NCI-H460 (cell line): ENCODE results near the gene HOXD13. TPM values are rescaled to one million over a fixed set of nuclear protein-coding genes. Genes with fewer than 3 reads are reported as not detected.

Source experiments
- DNase-seq: peaks from one replicate; pipeline ENCODE4 v3.0.0-alpha.2; 2016; ENCODE audit warnings: low read depth; ENCODE audit errors: extremely low read depth
- total RNA-seq: library from RNA; depleted of rRNA; stranded (reverse); fragments of >200 nt; shearing (Covaris generic); gene quantifications from 2 replicates; pipeline ENCODE4 v1.2.3, GENCODE V29; 2014

The HOXD13 gene
- total RNA-seq, 1 experiment from 2014 or later: 4.7 TPM

GRCh38 chr2:176080540-176081375, 11.8 kb upstream of the HOXD13 start:
- DNase-seq: peak; percentile 8

GRCh38 chr2:176081376-176081836, 11.1 kb upstream of the HOXD13 start:
- DNase-seq: no peak

- no peak for DNase-seq
Observed at GRCh38 chr2:176081837-176082524, 10.5 kb upstream of the HOXD13 start.

- DNase-seq: no peak
Observed at GRCh38 chr2:176082525-176082823, 10.0 kb upstream of the HOXD13 start.

- no peak for DNase-seq
Observed at GRCh38 chr2:176082824-176083751, 9.4 kb upstream of the HOXD13 start.

- no peak for DNase-seq
Observed at GRCh38 chr2:176083796-176084261, 8.7 kb upstream of the HOXD13 start, which contains the start of gene EVX2. Gene EVX2 (minus strand): TSS chr2:176083962. CDS start chr2:176083776, 186 bp downstream.

GRCh38 chr2:176084611-176085119, 7.9 kb upstream of the HOXD13 start:
- no peak for DNase-seq

- no peak for DNase-seq
Observed at GRCh38 chr2:176085120-176085788, 7.3 kb upstream of the HOXD13 start.

GRCh38 chr2:176085861-176086771, 6.4 kb upstream of the HOXD13 start:
- DNase-seq: peak; percentile 45

- no peak for DNase-seq
Observed at GRCh38 chr2:176087330-176088047, 5.0 kb upstream of the HOXD13 start.

GRCh38 chr2:176088048-176088936, 4.2 kb upstream of the HOXD13 start:
- peak; percentile 68 for DNase-seq

GRCh38 chr2:176088937-176089842, 3.3 kb upstream of the HOXD13 start:
- no peak for DNase-seq

- DNase-seq: no peak
Observed at GRCh38 chr2:176089843-176090395, 2.6 kb upstream of the HOXD13 start.

GRCh38 chr2:176090862-176091261, 1.7 kb upstream of the HOXD13 start:
- no peak for DNase-seq

GRCh38 chr2:176091329-176092258, 927 bp upstream of the HOXD13 start:
- no peak for DNase-seq
